ENCODE measurements around the gene CMTR1. TPM values are rescaled to one million over a fixed set of nuclear protein-coding genes. Genes with fewer than 3 reads are reported as not detected.

The CMTR1 gene
- total RNA-seq (10 to 100 TPM; 18.7 to 45.0 (median 38.4) TPM), polyA plus RNA-seq (10 to 100 TPM; 27.9 to 42.0 TPM)
- long read RNA-seq, donor 1, full-length matches to known transcripts: 11 of 22 reads
- long read RNA-seq, donor 1, partial matches to known transcripts: 8 of 22 reads
- long read RNA-seq, donor 1, other reads (novel, unspliced or antisense): 3 of 22 reads
- long read RNA-seq, donor 2, full-length matches to known transcripts: 6 of 6 reads
- long read RNA-seq, donor 2, partial matches to known transcripts: 0 of 6 reads
- long read RNA-seq, donor 2, other reads (novel, unspliced or antisense): 0 of 6 reads
- long read RNA-seq, donor 3, full-length matches to known transcripts: 29 of 56 reads
- long read RNA-seq, donor 3, partial matches to known transcripts: 18 of 56 reads
- long read RNA-seq, donor 3, other reads (novel, unspliced or antisense): 9 of 56 reads

- Histone ChIP-seq H3K36me3 (no peaks in the 10 kb centered on the region), H3K27ac (peak within 1 kb of the TSS; percentile 86 to 97), H3K4me1 (ENCODE audit: insufficient read depth) (peaks cover 3% of the 10 kb centered on the region), H3K4me3 (peak within 1 kb of the TSS; percentile 87), H3K27me3 (no peaks in the 10 kb centered on the region), H3K9me3 (no peaks in the 10 kb centered on the region)
- DNase-seq: peak; percentile 92 to 96 (median 95)
- intact Hi-C loops (cut with DNase I): no loop called here
- peak; percentile 68 for TF ChIP-seq POLR2A (IDR thresholded peaks at IDR 0.05)
- no peak for TF ChIP-seq EP300 (IDR thresholded peaks at IDR 0.05)
- TF ChIP-seq CTCF (IDR thresholded peaks at IDR 0.05): peak in 1 of 3 donors; percentile 34
- 0 to 1% (median 0%) methylated on average over 41 to 61 of the region's 61 CpGs for WGBS, 3 donors
Observed at GRCh38 chr6:37432916-37433656, at the start of gene CMTR1. Gene CMTR1 (plus strand): TSS chr6:37433221. CDS start chr6:37435630, 2,409 bp downstream.

- intact Hi-C loops (cut with DNase I): no loop called here
- DNase-seq: no peak
- no peaks in the 10 kb centered on the region for H3K4me1 ChIP-seq (ENCODE audit: insufficient read depth)
- TF ChIP-seq POLR2A (IDR thresholded peaks at IDR 0.05) (no peak), CTCF (IDR thresholded peaks at IDR 0.05) (no peak), EP300 (IDR thresholded peaks at IDR 0.05) (no peak)
- H3K36me3 ChIP-seq: no peaks in the 10 kb centered on the region
- no peaks in the 10 kb centered on the region for H3K9me3 ChIP-seq
- H3K4me3 ChIP-seq: no peak overlapping the region
- H3K27ac ChIP-seq: no peak overlapping the region
- no peaks in the 10 kb centered on the region for H3K27me3 ChIP-seq
Observed at GRCh38 chr6:37388578-37388977, 44.4 kb upstream of the CMTR1 start.

GRCh38 chr6:37389857-37390256 lies 43.2 kb upstream of the CMTR1 start:
- TF ChIP-seq EP300 (IDR thresholded peaks at IDR 0.05): no peak
- no peak for TF ChIP-seq POLR2A (IDR thresholded peaks at IDR 0.05)
- no peak for TF ChIP-seq CTCF (IDR thresholded peaks at IDR 0.05)
- Histone ChIP-seq H3K9me3 (no peaks in the 10 kb centered on the region), H3K36me3 (no peaks in the 10 kb centered on the region), H3K4me1 (ENCODE audit: insufficient read depth) (no peaks in the 10 kb centered on the region), H3K4me3 (no peak overlapping the region), H3K27me3 (no peaks in the 10 kb centered on the region), H3K27ac (no peak overlapping the region)
- DNase-seq: no peak
- intact Hi-C loops (cut with DNase I): no loop called here
- 91 to 95% (median 95%) methylated on average over 3 of the region's 3 CpGs for WGBS, 3 donors

GRCh38 chr6:37391120-37391519 lies 41.9 kb upstream of the CMTR1 start:
- Histone ChIP-seq H3K4me3 (no peak overlapping the region), H3K9me3 (no peaks in the 10 kb centered on the region), H3K27ac (no peak overlapping the region), H3K27me3 (no peaks in the 10 kb centered on the region), H3K36me3 (no peaks in the 10 kb centered on the region), H3K4me1 (ENCODE audit: insufficient read depth) (no peaks in the 10 kb centered on the region)
- intact Hi-C loops (cut with DNase I): no loop called here
- 60 to 74% (median 60%) methylated on average over 2 of the region's 2 CpGs for WGBS, 3 donors
- no peak for TF ChIP-seq EP300 (IDR thresholded peaks at IDR 0.05)
- DNase-seq: no peak

- no peaks in the 10 kb centered on the region for H3K4me1 ChIP-seq (ENCODE audit: insufficient read depth)
- no peaks in the 10 kb centered on the region for H3K36me3 ChIP-seq
- H3K9me3 ChIP-seq: no peaks in the 10 kb centered on the region
- H3K27ac ChIP-seq: no peak overlapping the region
- 56 to 67% (median 59%) methylated on average over 1 of the region's 1 CpG for WGBS, 3 donors
- TF ChIP-seq CTCF (IDR thresholded peaks at IDR 0.05): no peak
- no peak for TF ChIP-seq EP300 (IDR thresholded peaks at IDR 0.05)
- intact Hi-C loops (cut with DNase I): no loop called here
- H3K4me3 ChIP-seq: no peak overlapping the region
- no peaks in the 10 kb centered on the region for H3K27me3 ChIP-seq
- DNase-seq: no peak
Observed at GRCh38 chr6:37392821-37393220, 40.2 kb upstream of the CMTR1 start.

Measured in ovary (tissue), 10 donors.